Measurements from ENCODE around the gene PRTN3.
"Not testable (repeated sequence)": the region's sequence is repeated elsewhere in the genome, so short reads cannot be mapped to it uniquely, and the experiment has no call there.

PRTN3 gene

DNA sequence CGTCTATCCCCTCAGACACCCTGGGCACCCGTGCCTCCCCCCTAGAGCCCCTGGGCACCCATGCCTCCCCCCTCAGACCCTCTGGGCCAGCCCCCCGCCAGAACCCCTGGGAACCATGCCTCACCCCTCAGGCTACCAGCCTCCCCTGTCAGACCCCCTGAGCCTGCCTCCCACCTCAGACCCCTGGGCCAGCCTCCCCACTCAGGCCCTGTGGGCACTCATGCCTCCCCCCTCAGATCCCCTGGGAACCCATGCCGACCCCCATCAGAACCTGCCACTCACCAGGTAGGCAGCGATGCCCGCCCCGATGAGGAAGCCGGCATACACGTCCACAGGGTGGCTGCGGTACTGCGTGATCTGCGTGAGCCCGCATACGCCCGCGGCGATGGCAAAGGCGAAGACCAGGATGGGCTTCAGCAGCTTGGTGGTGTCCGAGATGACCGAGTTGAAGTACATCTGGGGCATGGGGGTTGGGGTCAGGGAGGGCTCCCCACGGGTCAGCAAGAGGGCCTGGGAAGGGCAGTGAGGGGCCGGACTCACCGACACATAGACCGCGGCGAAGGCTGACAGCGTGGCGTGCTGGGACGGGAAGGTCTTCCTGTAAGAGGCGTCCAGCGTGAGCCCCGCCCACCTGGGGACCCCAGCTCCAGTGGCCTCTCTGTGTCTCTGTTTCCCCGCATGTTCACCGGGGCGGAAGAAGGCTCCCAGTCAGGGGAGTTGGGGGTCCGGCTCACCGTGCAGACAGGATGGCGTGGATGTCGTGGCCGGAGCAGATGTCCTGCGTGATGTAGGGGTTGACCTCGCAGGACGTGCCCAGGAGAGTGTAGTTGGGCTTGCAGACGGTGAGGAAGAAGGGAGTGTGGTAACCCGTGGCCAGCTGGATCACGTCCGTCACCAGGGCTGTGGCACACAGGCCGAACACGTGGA is 26.4 kb upstream of the PRTN3 start:
- WGBS (ENCODE audit: insufficient coverage), result 96% methylated on average over 45 of the region's 49 CpGs
- H3K36me3 ChIP-seq (ENCODE audit: control insufficient read depth in 4 of 4, insufficient read depth in 4 of 4, low read length in 3 of 4), result peaks cover 5 to 41% (median 25%) of the 10 kb centered on the region in 4 experiments
- ChIA-PET CTCF (no interaction called here), POLR2A (no interaction called here)
- H3K4me1 ChIP-seq (ENCODE audit: control extremely low read depth in 1 of 4, control insufficient read depth in 4 of 4, insufficient read depth in 4 of 4, low read length in 3 of 4), result no peaks in the 10 kb centered on the region
- H3K4me3 ChIP-seq (ENCODE audit: control insufficient read depth in 1 of 7, extremely low read depth in 1 of 7, insufficient read depth in 4 of 7, low read depth in 2 of 7, low read length in 6 of 7), result no peak overlapping the region
- H3K27me3 ChIP-seq (replicated peaks in 2 of 5; ENCODE audit: control insufficient read depth in 4 of 5, insufficient read depth in 5 of 5, low read length in 4 of 5), result peaks cover 0 to under 1% (median 0%) of the 10 kb centered on the region in 5 experiments
- no peaks in the 10 kb centered on the region for H3K9me3 ChIP-seq (ENCODE audit: control extremely low read depth in 1 of 5, control insufficient read depth in 4 of 5, insufficient read depth in 2 of 5, low read depth in 1 of 5, low read length in 4 of 5)
- peak in 1 of 3 donors; percentile 44 for DNase-seq
- no peak overlapping the region for H3K27ac ChIP-seq (ENCODE audit: insufficient read depth in 1 of 2, low read depth in 1 of 2, low read length in 2 of 2, poor library complexity in 1 of 2, severe bottlenecking in 2 of 2)

DNA sequence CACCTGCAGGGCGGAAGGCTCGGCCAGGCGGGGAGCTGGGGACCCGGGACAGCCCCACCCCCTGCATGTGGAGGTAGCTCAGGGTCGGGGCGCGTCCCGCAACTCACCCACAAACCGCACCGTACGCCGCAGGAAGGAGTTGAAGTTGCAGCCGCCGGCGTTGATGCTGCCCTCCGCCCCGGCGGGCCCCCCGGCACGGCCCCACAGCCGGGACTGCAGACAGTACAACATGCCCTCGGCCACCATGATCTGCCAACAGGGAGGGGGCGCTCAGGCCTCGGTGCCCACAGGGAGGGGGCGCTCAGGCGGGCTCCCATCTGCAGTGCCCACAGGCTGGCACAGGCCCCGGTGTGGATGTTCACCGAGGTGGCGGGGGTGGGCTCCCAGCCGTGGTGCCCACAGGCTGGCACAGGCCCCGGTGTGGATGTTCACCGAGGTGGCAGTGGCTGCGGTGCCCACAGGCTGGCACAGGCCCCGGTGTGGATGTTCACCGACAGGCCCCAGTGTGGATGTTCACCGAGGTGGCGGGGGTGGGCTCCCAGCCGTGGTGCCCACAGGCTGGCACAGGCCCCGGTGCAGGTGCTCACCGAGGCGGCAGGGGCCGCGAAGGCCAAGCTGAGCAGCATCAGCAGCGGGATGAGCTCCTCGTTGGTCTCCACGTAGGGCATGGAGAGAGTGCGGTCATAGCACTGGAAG is 25.6 kb upstream of the PRTN3 start:
- Histone ChIP-seq H3K4me3 (ENCODE audit: control insufficient read depth in 1 of 7, extremely low read depth in 1 of 7, insufficient read depth in 4 of 7, low read depth in 2 of 7, low read length in 6 of 7) (no peak overlapping the region), H3K27ac (ENCODE audit: insufficient read depth in 1 of 2, low read depth in 1 of 2, low read length in 2 of 2, poor library complexity in 1 of 2, severe bottlenecking in 2 of 2) (no peak overlapping the region), H3K36me3 (ENCODE audit: control insufficient read depth in 4 of 4, insufficient read depth in 4 of 4, low read length in 3 of 4) (peaks cover 5 to 33% (median 18%) of the 10 kb centered on the region in 4 experiments), H3K9me3 (ENCODE audit: control extremely low read depth in 1 of 5, control insufficient read depth in 4 of 5, insufficient read depth in 2 of 5, low read depth in 1 of 5, low read length in 4 of 5) (no peaks in the 10 kb centered on the region), H3K27me3 (replicated peaks in 2 of 5; ENCODE audit: control insufficient read depth in 4 of 5, insufficient read depth in 5 of 5, low read length in 4 of 5) (peaks cover 0 to 3% (median 0%) of the 10 kb centered on the region in 5 experiments), H3K4me1 (ENCODE audit: control extremely low read depth in 1 of 4, control insufficient read depth in 4 of 4, insufficient read depth in 4 of 4, low read length in 3 of 4) (no peaks in the 10 kb centered on the region)
- ChIA-PET CTCF (no interaction called here), POLR2A (no interaction called here)
- no peak for DNase-seq
- 95% methylated on average over 40 of the region's 47 CpGs for WGBS (ENCODE audit: insufficient coverage)

DNA sequence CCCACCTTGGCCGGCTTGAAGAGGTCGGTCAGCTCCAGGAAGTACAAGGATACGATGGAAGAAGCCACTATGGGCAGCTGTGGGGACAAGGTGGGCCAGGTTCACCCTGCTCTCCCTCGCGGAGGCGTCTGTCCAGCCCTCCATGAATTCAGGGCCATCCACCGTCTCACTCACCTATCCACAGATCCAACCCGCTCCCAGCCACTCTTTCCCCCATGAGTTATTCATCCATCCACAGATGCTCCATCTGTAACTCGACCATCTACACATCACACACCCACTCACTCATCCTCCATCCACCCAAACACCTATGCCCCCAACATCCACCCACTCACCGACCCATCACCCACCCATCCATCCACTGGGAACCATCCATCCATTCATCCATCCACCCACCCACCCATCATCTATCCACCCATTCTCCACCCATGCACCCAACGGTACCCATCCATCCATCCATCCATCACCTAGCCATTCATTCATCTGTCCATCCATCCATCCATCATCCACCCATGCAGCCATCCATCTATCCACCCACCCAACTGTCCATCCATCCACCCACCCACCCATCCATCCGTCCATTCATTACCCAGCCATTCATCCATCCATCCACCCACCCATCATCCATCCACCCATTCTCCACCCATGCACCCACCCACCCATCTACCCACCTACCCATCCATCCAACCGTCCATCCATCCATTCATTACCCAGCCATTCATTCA is 24.9 kb upstream of the PRTN3 start:
- POLR2A ChIA-PET, result interaction anchor here (0.7 kb wide), 1 partner anchor 35 kb away, joined by 3 read pairs; no protein-coding TSS in a partner anchor
- DNase-seq, result no peak
- Histone ChIP-seq H3K36me3 (ENCODE audit: control insufficient read depth in 4 of 4, insufficient read depth in 4 of 4, low read length in 3 of 4) (peaks cover 5 to 26% (median 12%) of the 10 kb centered on the region in 4 experiments), H3K27me3 (replicated peaks in 2 of 5; ENCODE audit: control insufficient read depth in 4 of 5, insufficient read depth in 5 of 5, low read length in 4 of 5) (peaks cover 0 to 8% (median 3%) of the 10 kb centered on the region in 5 experiments), H3K4me1 (ENCODE audit: control extremely low read depth in 1 of 4, control insufficient read depth in 4 of 4, insufficient read depth in 4 of 4, low read length in 3 of 4) (no peaks in the 10 kb centered on the region), H3K9me3 (ENCODE audit: control extremely low read depth in 1 of 5, control insufficient read depth in 4 of 5, insufficient read depth in 2 of 5, low read depth in 1 of 5, low read length in 4 of 5) (no peaks in the 10 kb centered on the region), H3K4me3 (ENCODE audit: control insufficient read depth in 1 of 7, extremely low read depth in 1 of 7, insufficient read depth in 4 of 7, low read depth in 2 of 7, low read length in 6 of 7) (no peak overlapping the region), H3K27ac (ENCODE audit: insufficient read depth in 1 of 2, low read depth in 1 of 2, low read length in 2 of 2, poor library complexity in 1 of 2, severe bottlenecking in 2 of 2) (no peak overlapping the region)
- CTCF ChIA-PET, result no interaction called here
- WGBS (ENCODE audit: insufficient coverage), result 96% methylated on average over 12 of the region's 13 CpGs

DNA sequence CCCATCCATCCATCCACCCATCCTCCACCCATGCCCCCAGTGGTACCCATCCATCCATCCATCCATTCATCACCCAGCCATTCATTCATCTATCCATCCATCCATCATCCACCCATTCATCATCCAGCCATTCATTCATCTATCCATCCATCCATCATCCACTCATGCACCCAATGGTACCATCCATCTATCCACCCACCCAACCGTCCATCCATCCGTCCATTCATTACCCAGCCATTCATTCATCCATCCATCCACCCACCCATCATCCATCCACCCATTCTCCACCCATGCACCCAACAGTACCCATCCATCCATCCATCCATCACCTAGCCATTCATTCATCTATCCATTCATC is 24.3 kb upstream of the PRTN3 start:
- 89% methylated on average over 2 of the region's 2 CpGs for WGBS (ENCODE audit: insufficient coverage)
- Histone ChIP-seq H3K27ac (ENCODE audit: insufficient read depth in 1 of 2, low read depth in 1 of 2, low read length in 2 of 2, poor library complexity in 1 of 2, severe bottlenecking in 2 of 2) (no peak overlapping the region), H3K36me3 (ENCODE audit: control insufficient read depth in 4 of 4, insufficient read depth in 4 of 4, low read length in 3 of 4) (peaks cover 3 to 20% (median 8%) of the 10 kb centered on the region in 4 experiments), H3K4me3 (ENCODE audit: control insufficient read depth in 1 of 7, extremely low read depth in 1 of 7, insufficient read depth in 4 of 7, low read depth in 2 of 7, low read length in 6 of 7) (no peak overlapping the region), H3K27me3 (replicated peaks in 2 of 5; ENCODE audit: control insufficient read depth in 4 of 5, insufficient read depth in 5 of 5, low read length in 4 of 5) (peaks cover 0 to 12% (median 3%) of the 10 kb centered on the region in 5 experiments), H3K9me3 (ENCODE audit: control extremely low read depth in 1 of 5, control insufficient read depth in 4 of 5, insufficient read depth in 2 of 5, low read depth in 1 of 5, low read length in 4 of 5) (no peaks in the 10 kb centered on the region), H3K4me1 (ENCODE audit: control extremely low read depth in 1 of 4, control insufficient read depth in 4 of 4, insufficient read depth in 4 of 4, low read length in 3 of 4) (peaks cover 0 to 1% (median 0%) of the 10 kb centered on the region in 4 experiments)
- ChIA-PET POLR2A (interaction anchor here (0.7 kb wide), 1 partner anchor 35 kb away, joined by 3 read pairs; no protein-coding TSS in a partner anchor), CTCF (no interaction called here)
- no peak for DNase-seq

DNA sequence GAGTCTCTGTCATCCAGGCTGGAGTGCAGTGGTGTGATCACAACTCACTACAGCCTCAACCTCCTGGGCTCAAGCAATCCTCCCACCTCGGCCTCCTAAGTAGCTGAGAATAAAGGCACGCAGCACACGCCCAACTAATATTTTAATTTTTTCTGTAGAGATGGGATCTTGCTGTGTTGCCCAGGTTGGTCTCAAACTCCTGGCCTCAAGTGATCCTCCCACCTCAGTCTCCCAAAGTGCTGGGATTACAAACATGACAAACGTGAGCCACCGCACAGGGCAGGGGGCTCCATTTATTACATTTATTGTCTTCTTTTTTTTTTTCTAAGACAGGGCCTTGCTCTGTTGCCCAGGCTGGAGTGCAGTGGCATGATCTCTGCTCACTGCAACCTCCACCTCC is 20.6 kb upstream of the PRTN3 start:
- H3K4me3 ChIP-seq (ENCODE audit: control insufficient read depth in 1 of 7, extremely low read depth in 1 of 7, insufficient read depth in 4 of 7, low read depth in 2 of 7, low read length in 6 of 7); H3K4me1 ChIP-seq (ENCODE audit: control extremely low read depth in 1 of 4, control insufficient read depth in 4 of 4, insufficient read depth in 4 of 4, low read length in 3 of 4); H3K27ac ChIP-seq (ENCODE audit: insufficient read depth in 1 of 2, low read depth in 1 of 2, low read length in 2 of 2, poor library complexity in 1 of 2, severe bottlenecking in 2 of 2); DNase-seq; CTCF ChIA-PET; H3K36me3 ChIP-seq (ENCODE audit: control insufficient read depth in 4 of 4, insufficient read depth in 4 of 4, low read length in 3 of 4); H3K9me3 ChIP-seq (ENCODE audit: control extremely low read depth in 1 of 5, control insufficient read depth in 4 of 5, insufficient read depth in 2 of 5, low read depth in 1 of 5, low read length in 4 of 5): not testable (repeated sequence)
- POLR2A ChIA-PET, result interaction anchor here (0.6 kb wide), 1 partner anchor 35 kb away, joined by 3 read pairs; no protein-coding TSS in a partner anchor
- 90% methylated on average over 2 of the region's 5 CpGs for WGBS (ENCODE audit: insufficient coverage)
- peaks cover 0 to 35% (median 6%) of the 10 kb centered on the region in 5 experiments for H3K27me3 ChIP-seq (replicated peaks in 2 of 5; ENCODE audit: control insufficient read depth in 4 of 5, insufficient read depth in 5 of 5, low read length in 4 of 5)

DNA sequence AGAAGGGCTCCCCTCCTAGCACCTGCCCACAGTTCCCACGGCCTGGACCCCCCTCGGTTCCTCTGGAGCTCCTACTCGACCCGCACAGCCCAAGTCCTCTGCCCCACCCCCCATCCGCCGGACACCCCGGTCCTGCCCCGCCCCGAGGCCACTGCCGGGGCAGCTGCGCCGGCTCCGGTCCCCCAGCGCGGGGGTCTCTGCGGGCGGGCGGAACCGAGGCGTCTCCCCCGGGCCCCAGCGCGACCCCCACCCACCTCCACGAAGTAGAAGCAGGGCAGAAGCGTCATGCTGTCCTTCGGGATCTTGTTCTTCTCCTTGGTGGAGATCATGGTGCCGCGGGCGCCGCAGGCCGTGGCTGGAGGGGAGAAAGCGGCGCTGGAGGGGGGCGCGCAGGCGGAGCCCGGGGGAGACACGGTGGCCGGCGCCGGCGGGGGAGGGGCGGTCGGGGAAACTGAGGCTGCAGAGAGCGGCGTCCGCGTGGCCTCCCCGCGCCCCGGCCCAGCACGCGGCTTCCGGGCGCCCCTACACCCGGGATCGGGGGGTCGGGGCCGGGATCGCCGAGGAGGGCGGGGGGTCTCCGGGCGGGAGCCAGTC is 19.5 kb upstream of the PRTN3 start:
- H3K27me3 ChIP-seq (replicated peaks in 2 of 5; ENCODE audit: control insufficient read depth in 4 of 5, insufficient read depth in 5 of 5, low read length in 4 of 5), result peaks cover 0 to 36% (median 6%) of the 10 kb centered on the region in 5 experiments
- no peak for DNase-seq
- H3K27ac ChIP-seq (ENCODE audit: insufficient read depth in 1 of 2, low read depth in 1 of 2, low read length in 2 of 2, poor library complexity in 1 of 2, severe bottlenecking in 2 of 2), result no peak overlapping the region
- ChIA-PET CTCF (interaction anchor here (0.6 kb wide), 1 partner anchor 40 kb away, joined by 4 read pairs; no protein-coding TSS in a partner anchor), POLR2A (no interaction called here)
- H3K36me3 ChIP-seq (ENCODE audit: control insufficient read depth in 4 of 4, insufficient read depth in 4 of 4, low read length in 3 of 4), result no peaks in the 10 kb centered on the region
- 0% methylated on average over 31 of the region's 64 CpGs for WGBS (ENCODE audit: insufficient coverage)
- H3K9me3 ChIP-seq (ENCODE audit: control extremely low read depth in 1 of 5, control insufficient read depth in 4 of 5, insufficient read depth in 2 of 5, low read depth in 1 of 5, low read length in 4 of 5), result no peaks in the 10 kb centered on the region
- peak overlapping the region in 3 of 7 experiments; percentile 15 to 50 (median 36) for H3K4me3 ChIP-seq (ENCODE audit: control insufficient read depth in 1 of 7, extremely low read depth in 1 of 7, insufficient read depth in 4 of 7, low read depth in 2 of 7, low read length in 6 of 7)
- peaks cover 0 to 7% (median 5%) of the 10 kb centered on the region in 4 experiments for H3K4me1 ChIP-seq (ENCODE audit: control extremely low read depth in 1 of 4, control insufficient read depth in 4 of 4, insufficient read depth in 4 of 4, low read length in 3 of 4)

All from common myeloid progenitor, CD34-positive (primary cell).